Stimulated activated CD4-positive, alpha-beta T cell treated with anti-CD3 and anti-CD28 coated beads, Interleukin-4, amount 100 ng/mL, for 24 hours (primary cell): ENCODE measurements around the gene SEC61A2.
"Not testable (repeated sequence)": the region's sequence is repeated elsewhere in the genome, so short reads cannot be mapped to it uniquely, and the experiment has no call there.

ENCODE experiments used
- DNase-seq: peaks from one replicate; pipeline ENCODE4 v3.0.0-alpha.2; 2020

Gene SEC61A2

DNA sequence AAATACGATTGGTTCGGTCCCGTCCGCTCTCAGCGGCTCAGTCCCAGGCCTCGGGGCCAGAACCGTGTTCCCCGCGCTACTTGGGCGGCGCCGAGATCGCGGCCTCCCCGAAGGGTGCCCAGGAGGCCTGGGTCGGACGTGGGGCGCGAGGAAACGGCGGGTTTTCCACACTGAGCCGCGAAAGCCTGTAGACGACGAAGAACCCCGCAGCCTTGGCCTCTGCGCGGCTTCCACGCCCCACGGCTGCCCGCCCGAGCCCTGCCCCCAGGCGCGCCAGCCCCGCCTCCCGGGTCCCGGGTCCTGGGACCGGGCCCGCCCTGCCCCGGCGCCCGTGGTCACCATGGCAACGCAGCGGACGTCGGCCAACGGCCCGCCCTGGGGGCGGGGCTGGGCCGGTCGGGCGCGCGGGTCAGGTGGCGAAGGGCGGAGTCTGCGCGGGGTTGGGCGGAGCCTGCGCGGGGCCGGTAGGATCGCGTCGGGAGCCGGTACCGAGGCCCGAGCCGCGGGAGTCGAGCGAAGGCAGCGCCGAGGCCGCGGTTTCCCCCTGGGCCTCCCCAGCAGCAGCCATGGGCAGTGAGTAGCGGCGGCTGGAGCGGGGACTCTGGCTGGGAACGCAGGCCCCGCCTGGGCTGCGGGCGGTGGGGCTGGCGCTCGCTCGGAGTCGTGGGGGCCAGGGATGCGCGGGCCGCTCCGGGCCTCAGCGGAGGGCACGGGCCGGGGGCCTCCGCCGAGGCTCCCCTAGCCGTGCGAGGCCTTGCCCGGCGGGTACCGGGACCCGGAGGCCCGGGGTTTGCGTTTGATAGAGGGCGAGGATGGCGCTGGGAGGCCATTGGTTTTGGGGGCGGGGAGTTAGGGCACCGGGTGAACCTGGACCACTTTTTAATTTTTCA is at the start of gene SEC61A2:
TSS of gene SEC61A2 (plus strand) at position 456 of the 890 bp plus-strand sequence. CDS start at position 567, 111 bp downstream.
- peak; percentile 97 for DNase-seq

DNA sequence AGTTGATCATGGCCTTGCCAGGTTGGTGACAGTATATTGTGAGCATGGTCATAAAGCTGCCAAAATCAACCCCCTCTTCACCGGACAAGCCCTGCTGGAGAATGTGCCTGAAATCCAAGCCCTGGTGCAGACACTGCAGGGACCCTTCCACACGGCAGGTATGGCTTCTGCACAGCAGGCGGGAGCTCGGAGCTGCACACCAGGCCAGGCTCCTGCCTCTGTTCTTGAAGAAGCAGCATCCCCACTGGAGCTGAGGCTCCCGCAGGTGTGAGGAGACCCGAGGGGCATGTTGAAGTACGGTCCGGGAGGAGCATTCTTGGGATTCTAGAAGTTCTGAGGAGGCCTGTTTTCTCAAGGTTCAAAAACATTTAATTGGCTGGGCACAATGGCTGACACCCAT is 48.0 kb upstream of the SEC61A2 start:
- DNase-seq, result no peak

GRCh38 chr10:12081879-12082557 is 47.5 kb upstream of the SEC61A2 start:
- no peak for DNase-seq

DNA sequence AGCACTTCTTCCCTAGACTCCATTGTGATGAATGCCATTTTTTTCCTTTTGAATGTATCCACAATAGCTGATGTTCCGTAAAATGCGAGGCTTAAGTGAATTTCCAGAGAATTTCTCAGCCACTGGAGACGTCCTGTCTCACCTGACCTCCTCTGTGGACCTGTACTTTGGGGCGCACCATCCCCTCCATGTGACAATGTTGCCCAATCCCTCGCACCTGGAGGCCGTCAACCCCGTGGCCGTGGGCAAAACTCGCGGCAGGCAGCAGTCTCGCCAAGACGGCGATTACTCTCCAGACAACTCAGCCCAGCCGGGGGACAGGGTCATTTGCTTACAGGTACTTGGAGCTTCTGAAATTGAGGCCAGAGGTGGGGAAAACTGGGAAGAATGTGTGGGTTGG is 40.6 kb upstream of the SEC61A2 start:
- DNase-seq, result no peak

DNA sequence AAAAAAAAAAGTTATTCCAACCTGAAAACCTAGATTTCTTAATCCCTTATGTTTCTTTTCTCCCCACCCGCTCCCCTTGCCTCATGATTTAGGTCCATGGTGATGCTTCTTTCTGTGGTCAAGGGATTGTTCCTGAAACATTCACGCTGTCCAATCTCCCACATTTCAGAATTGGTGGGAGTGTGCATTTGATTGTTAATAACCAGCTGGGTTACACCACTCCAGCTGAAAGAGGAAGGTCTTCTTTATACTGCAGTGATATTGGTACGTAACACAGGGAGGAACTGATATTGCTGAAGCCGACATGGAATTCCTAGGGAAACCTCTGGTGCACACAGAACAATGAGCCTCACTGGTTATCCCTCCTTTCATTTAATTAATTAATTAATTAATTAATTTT is 38.1 kb upstream of the SEC61A2 start:
- no peak for DNase-seq

DNA sequence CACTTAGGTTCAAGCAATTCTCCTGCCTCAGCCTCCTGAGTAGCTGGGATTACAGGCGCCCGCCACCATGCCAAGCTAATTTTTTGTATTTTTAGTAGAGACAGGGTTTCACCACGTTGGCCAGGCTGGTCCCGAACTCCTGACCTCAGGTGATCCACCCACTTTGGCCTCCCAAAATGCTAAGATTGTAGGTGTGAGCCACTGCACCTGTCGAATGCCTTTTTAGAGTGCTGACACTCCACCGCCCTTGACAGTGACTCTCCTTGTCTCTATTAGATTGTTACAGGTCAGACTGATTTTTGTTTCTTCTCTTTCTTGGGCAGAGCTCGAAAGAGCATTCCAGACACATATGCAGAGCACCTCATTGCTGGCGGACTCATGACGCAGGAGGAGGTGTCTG is 32.1 kb upstream of the SEC61A2 start:
- not testable (repeated sequence) for DNase-seq

- DNase-seq, result no peak
Observed at GRCh38 chr10:12097791-12098190, 31.7 kb upstream of the SEC61A2 start.

GRCh38 chr10:12098966-12099365 is 30.5 kb upstream of the SEC61A2 start:
- no peak for DNase-seq

DNA sequence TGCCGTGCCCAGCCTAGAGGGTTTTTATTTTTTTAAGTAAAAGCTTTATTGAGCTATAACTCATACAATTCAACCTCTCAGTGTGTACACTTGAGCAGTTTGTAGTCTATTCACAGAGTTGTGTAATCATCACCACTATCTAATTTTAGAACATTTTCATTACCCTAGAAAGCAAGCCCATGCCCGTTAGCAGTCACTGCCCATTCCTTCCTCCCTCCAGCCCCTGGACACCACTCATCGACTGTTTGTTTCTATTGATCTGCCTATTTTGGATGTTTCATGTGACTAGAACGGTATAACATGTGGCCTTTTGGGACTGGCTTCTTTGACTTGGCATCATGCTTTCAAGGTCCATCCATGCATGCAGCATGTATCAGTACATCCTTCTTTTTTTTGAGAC is 25.7 kb upstream of the SEC61A2 start:
- no peak for DNase-seq

GRCh38 chr10:12107781-12108180 is 21.7 kb upstream of the SEC61A2 start:
- no peak for DNase-seq

GRCh38 chr10:12109286-12109685 is 20.2 kb upstream of the SEC61A2 start:
- no peak for DNase-seq

- DNase-seq, result no peak
Observed at GRCh38 chr10:12111528-12111927, 17.9 kb upstream of the SEC61A2 start.

DNA sequence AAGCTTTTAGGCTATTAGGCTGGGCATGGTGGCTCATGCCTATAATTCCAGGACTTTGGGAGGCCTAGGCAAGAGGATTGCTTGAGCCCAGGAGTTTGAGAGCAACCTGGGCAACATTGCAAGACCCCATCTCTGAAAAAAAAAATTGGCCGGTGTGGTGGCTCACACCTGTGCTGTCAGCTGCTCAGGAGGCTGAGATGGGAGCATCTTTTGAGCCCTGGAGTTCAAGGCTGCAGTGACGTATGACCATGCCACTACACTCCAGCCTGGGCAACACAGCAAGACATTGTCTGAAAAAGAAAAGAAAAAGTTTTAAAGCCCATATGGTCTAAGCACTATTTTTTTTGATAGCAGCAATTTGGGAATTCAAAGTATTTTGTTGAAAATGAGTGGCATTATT is 15.8 kb upstream of the SEC61A2 start:
- no peak for DNase-seq

- no peak for DNase-seq
Observed at GRCh38 chr10:12121673-12122072, 7.8 kb upstream of the SEC61A2 start.

GRCh38 chr10:12130237-12130872 is 878 bp downstream of the SEC61A2 start:
- DNase-seq, result peak; percentile 45

DNA sequence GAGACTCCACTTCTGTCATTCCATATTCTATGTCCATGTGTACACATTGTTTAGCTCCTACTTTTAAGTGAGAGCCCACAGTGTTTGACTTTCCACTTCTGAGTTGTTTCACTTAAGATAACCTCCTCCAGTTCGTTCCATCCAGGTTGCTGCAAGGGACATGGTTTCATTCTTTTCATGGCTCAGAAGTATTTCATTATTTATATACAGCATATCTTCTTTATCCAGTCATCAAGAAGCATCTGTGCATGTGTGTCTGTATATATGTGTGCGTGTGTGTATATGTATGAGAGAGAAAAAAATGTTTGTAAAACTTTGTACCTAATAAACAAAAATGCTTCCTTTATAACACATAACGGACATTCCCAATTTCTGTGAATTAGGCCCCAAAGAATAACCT is 6.2 kb downstream of the SEC61A2 start:
- DNase-seq, result no peak

DNA sequence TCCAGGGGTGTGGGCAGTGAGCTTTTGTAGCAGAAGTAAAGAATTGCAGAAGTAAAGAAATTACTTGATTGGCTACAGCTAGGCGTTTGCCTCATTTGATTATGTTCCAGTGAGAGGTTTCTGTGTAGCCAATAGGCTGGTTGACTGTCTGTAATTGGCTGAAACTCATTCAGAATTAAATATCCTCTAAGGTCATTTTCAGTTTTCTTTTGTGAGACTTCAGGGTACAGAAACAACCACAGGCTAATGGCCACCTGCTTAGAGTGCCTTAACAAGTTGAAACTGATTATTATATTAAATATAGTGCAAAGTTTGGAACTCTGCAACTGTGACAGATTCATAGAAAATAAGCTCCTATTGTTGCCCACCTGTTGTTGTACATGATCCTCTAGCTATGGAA is 10.6 kb downstream of the SEC61A2 start:
- no peak for DNase-seq

DNA sequence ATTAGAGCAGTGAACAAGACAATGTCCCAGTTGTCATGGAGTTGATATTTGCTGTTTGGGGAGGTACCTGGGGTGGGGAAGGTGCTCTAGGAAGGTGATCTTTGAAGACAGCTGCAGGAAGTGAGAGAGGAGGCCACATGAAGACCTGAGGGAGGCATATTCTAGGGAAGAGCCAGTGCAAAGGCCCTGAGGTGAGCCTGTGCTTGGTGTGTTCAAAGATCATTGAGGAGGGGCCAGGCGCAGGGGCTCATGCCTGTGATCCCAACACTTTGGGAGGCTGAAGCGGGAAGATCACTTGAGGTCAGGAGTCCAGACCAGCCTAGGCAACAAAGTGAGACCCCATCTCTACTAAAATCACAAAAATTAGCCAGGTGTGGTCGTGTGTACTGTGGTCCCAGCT is 15.1 kb downstream of the SEC61A2 start:
- no peak for DNase-seq

DNA sequence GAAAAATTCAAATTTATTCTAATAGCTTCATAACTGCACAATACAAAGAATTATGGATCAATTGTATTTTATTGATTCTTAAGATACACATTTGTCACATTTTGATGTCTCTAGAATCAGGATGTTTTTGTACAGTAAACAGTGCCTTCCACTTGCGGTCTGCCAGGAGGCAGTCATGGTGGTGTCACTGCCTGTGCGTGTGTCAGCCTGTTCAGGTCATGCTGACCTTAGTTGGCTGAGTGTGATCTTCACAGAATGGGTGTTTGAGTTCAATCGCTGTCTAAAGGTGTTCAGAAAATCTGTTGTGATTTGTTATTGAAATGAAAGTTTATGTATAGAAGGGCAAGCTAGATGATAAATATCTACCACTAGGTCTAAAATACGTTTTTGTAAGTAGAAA is 20.7 kb downstream of the SEC61A2 start:
- DNase-seq, result no peak

GRCh38 chr10:12154516-12154915 is 25.0 kb downstream of the SEC61A2 start:
- no peak for DNase-seq

- DNase-seq, result no peak
Observed at GRCh38 chr10:12156367-12157123, 27.1 kb downstream of the SEC61A2 start.

DNA sequence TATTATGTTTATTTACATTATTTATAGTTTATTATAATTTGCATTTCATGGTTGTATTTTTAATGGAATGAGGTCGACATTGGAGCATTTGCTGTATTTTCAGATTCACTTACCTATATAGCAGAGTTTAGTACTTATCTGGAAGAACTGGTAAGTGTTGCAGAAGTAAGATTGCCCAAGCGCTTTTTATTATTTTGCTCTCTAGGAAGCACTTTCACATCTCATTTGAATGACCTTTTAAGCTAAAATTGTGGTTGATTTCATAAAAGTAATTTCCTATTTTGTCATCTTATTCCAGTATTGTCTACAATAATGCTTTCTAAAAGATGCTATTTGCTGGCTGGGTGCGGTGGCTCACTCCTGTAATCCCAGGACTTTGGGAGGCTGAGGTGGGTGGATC is 28.6 kb downstream of the SEC61A2 start:
- no peak for DNase-seq

DNA sequence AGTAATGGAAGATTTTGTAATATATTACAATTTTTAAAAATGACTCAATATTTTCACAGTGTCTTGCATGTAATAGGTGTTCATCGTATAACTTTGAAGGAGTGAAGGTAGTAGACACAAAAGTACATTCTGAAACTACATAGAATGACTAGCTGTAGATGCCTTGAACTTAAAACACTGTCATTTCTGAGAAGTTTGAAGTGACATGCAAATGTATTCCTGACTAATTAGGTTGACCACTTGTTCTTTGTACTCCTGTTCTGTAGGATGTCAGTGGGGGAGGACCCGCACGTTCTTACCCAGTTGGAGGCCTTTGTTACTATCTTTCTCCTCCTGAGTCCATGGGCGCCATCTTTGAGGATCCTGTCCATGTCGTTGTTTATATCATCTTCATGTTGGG is 31.2 kb downstream of the SEC61A2 start:
- DNase-seq, result no peak
